ENCODE measurements around the gene IRF2.

- TF ChIP-seq POLR2A (IDR thresholded peaks at IDR 0.05) (no peak), EP300 (IDR thresholded peaks at IDR 0.05) (no peak)
- TF ChIP-seq, protein P1, sequence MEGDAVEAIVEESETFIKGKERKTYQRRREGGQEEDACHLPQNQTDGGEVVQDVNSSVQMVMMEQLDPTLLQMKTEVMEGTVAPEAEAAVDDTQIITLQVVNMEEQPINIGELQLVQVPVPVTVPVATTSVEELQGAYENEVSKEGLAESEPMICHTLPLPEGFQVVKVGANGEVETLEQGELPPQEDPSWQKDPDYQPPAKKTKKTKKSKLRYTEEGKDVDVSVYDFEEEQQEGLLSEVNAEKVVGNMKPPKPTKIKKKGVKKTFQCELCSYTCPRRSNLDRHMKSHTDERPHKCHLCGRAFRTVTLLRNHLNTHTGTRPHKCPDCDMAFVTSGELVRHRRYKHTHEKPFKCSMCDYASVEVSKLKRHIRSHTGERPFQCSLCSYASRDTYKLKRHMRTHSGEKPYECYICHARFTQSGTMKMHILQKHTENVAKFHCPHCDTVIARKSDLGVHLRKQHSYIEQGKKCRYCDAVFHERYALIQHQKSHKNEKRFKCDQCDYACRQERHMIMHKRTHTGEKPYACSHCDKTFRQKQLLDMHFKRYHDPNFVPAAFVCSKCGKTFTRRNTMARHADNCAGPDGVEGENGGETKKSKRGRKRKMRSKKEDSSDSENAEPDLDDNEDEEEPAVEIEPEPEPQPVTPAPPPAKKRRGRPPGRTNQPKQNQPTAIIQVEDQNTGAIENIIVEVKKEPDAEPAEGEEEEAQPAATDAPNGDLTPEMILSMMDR (IDR thresholded peaks at IDR 0.05): no peak
Measured at GRCh38 chr4:184382189-184382846, 92.0 kb downstream of the IRF2 start.
